NCI-H2171 treated with DMSO at 0.1 percent for 48 hours (cell line): ENCODE results near the gene ZNF556.
"Not testable (repeated sequence)": the region's sequence is repeated elsewhere in the genome, so short reads cannot be mapped to it uniquely, and the experiment has no call there.

Experiments used
- DNase-seq: peaks from one replicate; lab custom pipeline; 2025; lab: John Stamatoyannopoulos, UW

Gene ZNF556

GRCh38 chr19:2853015-2853606 lies 14.0 kb upstream of the ZNF556 start:
- no peak for DNase-seq

- DNase-seq: no peak
Observed at GRCh38 chr19:2854849-2855248, 12.3 kb upstream of the ZNF556 start.

GRCh38 chr19:2856457-2857050 lies 10.6 kb upstream of the ZNF556 start:
- DNase-seq: no peak

- DNase-seq: no peak
Observed at GRCh38 chr19:2858864-2859263, 8.3 kb upstream of the ZNF556 start.

- DNase-seq: no peak
Observed at GRCh38 chr19:2863816-2864215, 3.3 kb upstream of the ZNF556 start.

GRCh38 chr19:2865334-2866100 lies 1.6 kb upstream of the ZNF556 start:
- no peak for DNase-seq

GRCh38 chr19:2866495-2867024 lies 575 bp upstream of the ZNF556 start:
- DNase-seq: no peak

GRCh38 chr19:2869618-2870017 lies 2.5 kb downstream of the ZNF556 start:
- DNase-seq: no peak

- DNase-seq: not testable (repeated sequence)
Observed at GRCh38 chr19:2872175-2872574, 5.0 kb downstream of the ZNF556 start.

- no peak for DNase-seq
Observed at GRCh38 chr19:2877398-2878331, 10.5 kb downstream of the ZNF556 start.

- no peak for DNase-seq
Observed at GRCh38 chr19:2883686-2884439, 16.7 kb downstream of the ZNF556 start.

GRCh38 chr19:2885736-2886135 lies 18.6 kb downstream of the ZNF556 start:
- DNase-seq: no peak

GRCh38 chr19:2887391-2887914 lies 20.3 kb downstream of the ZNF556 start:
- peak; percentile 71 for DNase-seq

GRCh38 chr19:2888731-2889224 lies 21.6 kb downstream of the ZNF556 start:
- DNase-seq: no peak

- DNase-seq: peak; percentile 86
Observed at GRCh38 chr19:2890531-2890930, 23.4 kb downstream of the ZNF556 start.

- no peak for DNase-seq
Observed at GRCh38 chr19:2896694-2897093, 29.6 kb downstream of the ZNF556 start.

GRCh38 chr19:2900296-2901252 lies 33.4 kb downstream of the ZNF556 start, which contains the start of gene ZNF57:
ZNF57 (plus strand) TSS chr19:2900928; CDS start chr19:2901046, 118 bp downstream.
- peak; percentile 94 for DNase-seq

GRCh38 chr19:2902590-2903218 lies 35.6 kb downstream of the ZNF556 start:
- DNase-seq: no peak

- DNase-seq: not testable (repeated sequence)
Observed at GRCh38 chr19:2903326-2903725, 36.2 kb downstream of the ZNF556 start.
